Measurements from ENCODE around the gene HABP4.

- TF ChIP-seq, protein P1, sequence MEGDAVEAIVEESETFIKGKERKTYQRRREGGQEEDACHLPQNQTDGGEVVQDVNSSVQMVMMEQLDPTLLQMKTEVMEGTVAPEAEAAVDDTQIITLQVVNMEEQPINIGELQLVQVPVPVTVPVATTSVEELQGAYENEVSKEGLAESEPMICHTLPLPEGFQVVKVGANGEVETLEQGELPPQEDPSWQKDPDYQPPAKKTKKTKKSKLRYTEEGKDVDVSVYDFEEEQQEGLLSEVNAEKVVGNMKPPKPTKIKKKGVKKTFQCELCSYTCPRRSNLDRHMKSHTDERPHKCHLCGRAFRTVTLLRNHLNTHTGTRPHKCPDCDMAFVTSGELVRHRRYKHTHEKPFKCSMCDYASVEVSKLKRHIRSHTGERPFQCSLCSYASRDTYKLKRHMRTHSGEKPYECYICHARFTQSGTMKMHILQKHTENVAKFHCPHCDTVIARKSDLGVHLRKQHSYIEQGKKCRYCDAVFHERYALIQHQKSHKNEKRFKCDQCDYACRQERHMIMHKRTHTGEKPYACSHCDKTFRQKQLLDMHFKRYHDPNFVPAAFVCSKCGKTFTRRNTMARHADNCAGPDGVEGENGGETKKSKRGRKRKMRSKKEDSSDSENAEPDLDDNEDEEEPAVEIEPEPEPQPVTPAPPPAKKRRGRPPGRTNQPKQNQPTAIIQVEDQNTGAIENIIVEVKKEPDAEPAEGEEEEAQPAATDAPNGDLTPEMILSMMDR (IDR thresholded peaks at IDR 0.05): no peak
- no peak for TF ChIP-seq POLR2A (IDR thresholded peaks at IDR 0.05)
- no peak for TF ChIP-seq POLR2AphosphoS5 (IDR thresholded peaks at IDR 0.05)
Observed at GRCh38 chr9:96462541-96462940, 12.6 kb downstream of the HABP4 start.

All from transverse colon (tissue), 4 donors.